HG02970 (cell line): ENCODE data around the gene RAD9A.
"Not testable (repeated sequence)": the region's sequence is repeated elsewhere in the genome, so short reads cannot be mapped to it uniquely, and the experiment has no call there.

Experiments
- ATAC-seq: cut with Tn5 transposase; IDR thresholded peaks from one replicate; pipeline ENCODE4 v1.9.1; 2021; ENCODE audit warnings: mild to moderate bottlenecking, moderate library complexity, moderate number of reproducible peaks; ENCODE audit not compliant: unreplicated experiment, low FRiP score

RAD9A gene

DNA sequence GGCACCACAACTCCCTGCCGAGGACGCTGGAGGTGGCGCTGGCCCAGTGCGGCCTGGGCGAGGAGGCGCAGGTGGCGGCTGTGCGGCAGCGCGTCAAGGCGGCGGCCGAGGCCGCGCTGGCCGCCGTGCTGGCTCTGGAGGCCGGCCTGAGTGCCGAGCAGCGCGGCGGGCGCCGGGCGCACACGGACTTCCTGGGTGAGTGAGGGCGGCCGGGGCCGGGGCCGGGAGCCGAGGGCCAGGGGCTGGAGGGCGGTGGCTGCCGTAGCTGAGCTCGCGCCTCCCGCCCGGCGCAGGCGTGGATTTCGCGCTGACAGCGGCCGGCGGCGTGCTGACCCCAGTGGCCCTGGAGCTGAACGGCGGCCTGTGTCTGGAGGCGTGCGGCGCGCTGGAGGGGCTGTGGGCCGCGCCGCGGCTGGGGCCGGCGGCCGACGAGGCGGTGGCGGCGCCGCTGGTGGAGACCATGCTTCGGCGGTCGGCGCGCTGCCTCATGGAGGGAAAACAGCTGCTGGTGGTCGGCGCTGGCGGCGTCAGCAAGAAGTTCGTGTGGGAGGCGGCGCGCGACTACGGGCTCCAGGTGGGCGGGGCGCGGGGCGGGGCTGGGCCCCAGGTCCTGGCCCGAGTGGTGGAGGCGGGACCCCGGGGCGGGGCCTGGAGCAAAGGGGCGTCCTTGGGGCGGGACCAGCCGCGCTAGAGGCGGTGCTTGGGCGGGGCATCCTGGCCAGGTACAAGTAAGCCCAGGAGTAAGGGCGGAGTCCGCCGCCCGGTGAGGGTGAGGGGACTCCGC is 29.1 kb downstream of the RAD9A start:
- ATAC-seq = peak; percentile 85

DNA sequence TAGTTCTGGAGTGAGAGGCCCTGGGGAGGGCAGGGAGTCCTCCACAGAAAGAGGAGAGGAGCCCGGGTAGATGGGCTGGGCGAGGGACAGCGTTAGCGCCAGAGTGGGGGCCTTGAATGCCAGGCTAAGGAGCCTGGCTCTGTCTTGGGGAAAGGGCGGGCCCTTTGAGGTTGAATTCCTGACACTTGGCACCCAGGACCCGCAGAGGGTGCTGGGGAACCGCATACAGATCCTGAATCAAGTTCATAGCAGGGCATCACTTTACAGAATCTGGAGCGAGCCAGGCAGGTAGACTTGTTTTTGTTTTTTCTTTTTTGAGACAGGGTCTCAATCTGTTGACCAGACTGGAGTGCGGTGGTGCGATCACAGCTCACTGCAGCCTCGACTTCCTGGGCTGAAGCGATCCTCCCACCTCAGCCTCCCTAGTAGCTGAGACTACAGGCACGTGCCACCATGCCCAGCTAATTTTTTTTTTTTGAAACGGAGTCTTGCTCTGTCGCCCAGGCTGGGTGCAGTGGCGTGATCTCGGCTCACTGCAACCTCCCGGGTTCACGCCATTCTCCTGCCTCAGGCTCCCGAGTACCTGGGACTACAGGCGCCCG is 29.7 kb downstream of the RAD9A start:
- no peak for ATAC-seq

- no peak for ATAC-seq
Observed at GRCh38 chr11:67422891-67423290, 31.1 kb downstream of the RAD9A start.

DNA sequence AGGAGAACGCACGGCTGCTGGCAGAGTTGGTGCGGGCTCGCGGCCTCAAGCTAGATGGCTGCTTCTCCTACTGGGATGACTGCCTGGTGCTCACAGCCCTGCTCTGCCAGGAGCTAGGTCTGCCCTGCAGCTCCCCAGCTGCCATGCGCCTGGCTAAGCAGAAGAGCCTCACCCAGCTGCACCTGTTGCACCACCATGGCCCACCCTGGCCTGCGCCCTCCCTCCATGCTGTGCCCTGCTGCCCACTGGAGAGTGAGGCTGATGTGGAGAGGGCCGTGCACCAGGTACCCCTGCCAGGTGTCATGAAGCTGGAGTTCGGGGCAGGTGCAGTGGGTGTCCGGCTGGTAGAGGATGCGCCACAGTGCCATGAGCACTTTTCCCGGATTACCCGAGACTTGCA is 31.7 kb downstream of the RAD9A start:
- ATAC-seq = no peak

GRCh38 chr11:67423891-67424613 is 32.3 kb downstream of the RAD9A start:
- ATAC-seq = no peak

- ATAC-seq = not testable (repeated sequence)
Observed at GRCh38 chr11:67427364-67427859, 35.6 kb downstream of the RAD9A start.

DNA sequence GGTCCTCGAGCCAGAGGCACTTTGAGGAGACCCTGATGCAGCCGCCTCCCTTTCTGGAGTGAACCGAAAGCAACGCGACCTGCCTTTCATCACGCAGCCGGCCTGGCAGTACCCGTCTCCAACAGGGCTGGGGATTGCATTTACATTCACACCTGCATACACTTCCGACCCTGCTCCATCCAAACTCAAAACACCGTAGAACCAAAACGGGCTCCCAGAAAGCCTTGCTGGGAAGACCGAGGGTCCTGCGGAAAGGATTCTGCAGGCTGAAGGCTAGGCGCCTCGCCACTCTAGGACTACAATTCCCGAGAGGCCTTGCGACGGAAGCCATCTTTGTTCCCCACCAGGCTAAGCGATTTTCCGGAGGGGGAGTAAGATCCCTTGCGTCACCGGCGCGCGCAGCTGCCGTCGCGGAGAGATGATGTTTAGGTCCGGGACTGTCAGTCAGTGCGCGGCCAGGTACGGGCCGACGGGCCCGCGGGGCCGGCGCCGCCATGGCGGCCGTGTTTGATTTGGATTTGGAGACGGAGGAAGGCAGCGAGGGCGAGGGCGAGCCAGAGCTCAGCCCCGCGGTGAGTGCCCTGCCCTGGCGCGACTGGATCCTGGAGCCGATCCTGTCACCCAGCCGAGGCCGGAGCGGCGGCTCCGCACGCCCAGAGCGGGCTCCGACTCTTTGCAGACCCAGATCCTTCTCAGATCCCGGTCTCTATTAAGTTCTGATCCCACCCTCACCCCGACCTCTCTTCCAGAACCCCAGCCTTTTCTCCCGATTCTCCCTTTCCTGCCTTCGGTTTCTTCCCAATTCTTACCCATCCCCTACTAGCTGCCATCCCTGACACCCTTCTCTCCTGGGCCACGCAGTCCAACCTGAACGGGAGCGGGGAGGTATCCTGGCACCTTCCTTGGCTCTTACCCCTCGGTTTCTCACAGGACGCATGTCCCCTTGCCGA is 36.5 kb downstream of the RAD9A start, which contains the start of gene RPS6KB2:
TSS of gene RPS6KB2 (plus strand) at position 443 of the 950 bp plus-strand sequence. CDS start at position 495, 52 bp downstream.
- ATAC-seq = peak; percentile 90

GRCh38 chr11:67429038-67429668 is 37.4 kb downstream of the RAD9A start:
- no peak for ATAC-seq

- no peak for ATAC-seq
Observed at GRCh38 chr11:67429722-67430121, 37.9 kb downstream of the RAD9A start.

DNA sequence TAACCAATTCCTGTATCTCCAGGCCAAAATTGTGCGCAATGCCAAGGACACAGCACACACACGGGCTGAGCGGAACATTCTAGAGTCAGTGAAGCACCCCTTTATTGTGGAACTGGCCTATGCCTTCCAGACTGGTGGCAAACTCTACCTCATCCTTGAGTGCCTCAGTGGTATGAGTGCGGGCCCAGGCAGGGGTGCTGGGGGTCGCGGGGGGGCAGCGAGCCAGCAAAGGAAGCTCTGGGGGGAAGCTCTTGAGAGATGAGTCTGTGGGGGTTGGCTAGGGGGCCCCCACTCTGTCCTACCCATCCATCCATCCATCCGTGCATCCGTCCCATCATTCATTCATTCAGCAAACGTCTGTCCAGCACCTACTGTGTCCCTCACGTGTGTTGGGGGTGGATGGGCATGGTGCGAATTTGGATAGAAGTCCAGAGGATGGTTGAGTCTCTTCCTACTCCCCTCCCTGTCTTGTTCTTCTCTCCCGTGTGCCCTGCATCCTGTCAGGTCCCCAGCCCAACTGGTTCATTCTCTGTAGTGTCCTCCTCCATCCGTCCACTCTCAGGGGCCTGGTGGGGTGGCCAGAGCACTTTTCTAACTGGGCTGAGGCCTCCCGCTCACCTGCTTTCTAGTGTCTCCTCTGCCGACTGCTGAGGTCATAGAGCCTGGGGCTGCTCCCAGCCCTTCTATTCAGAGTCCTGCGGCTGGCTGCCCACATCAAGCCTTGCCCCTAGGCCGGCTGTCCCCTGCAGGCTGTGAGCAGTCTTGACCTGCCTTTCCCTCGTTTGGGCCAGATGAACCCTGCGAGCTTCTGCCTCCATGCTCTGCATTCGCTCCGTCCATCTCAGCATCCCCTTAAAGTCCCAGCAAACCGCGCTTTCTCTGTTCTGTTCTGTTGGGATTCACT is 39.8 kb downstream of the RAD9A start:
- no peak for ATAC-seq

DNA sequence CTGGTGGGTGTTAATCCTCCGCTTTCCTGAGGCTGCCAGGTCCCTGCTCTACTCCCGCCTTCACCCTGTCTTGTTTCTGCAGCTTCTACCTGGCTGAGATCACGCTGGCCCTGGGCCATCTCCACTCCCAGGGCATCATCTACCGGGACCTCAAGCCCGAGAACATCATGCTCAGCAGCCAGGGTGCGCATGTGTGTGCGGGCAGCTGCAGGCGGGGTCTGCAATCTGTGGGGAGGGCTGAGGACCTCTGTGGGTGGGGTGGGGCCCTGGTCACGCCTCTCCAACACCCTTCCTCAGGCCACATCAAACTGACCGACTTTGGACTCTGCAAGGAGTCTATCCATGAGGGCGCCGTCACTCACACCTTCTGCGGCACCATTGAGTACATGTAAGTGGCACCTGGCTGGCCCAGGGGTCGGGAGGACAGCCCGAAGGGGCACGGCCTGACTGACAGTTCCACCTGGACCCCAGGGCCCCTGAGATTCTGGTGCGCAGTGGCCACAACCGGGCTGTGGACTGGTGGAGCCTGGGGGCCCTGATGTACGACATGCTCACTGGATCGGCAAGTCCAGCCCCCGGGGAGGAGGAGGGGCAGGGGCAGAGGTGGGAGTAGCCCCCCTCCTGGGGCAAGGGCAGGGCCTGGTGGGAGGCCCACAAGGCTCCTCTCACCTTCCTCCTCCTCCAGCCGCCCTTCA is 41.0 kb downstream of the RAD9A start:
- ATAC-seq = no peak

GRCh38 chr11:67433536-67434394 is 42.0 kb downstream of the RAD9A start:
- ATAC-seq = no peak

- no peak for ATAC-seq
Observed at GRCh38 chr11:67434395-67434881, 42.7 kb downstream of the RAD9A start.

GRCh38 chr11:67435031-67435726 is 43.4 kb downstream of the RAD9A start:
- no peak for ATAC-seq

DNA sequence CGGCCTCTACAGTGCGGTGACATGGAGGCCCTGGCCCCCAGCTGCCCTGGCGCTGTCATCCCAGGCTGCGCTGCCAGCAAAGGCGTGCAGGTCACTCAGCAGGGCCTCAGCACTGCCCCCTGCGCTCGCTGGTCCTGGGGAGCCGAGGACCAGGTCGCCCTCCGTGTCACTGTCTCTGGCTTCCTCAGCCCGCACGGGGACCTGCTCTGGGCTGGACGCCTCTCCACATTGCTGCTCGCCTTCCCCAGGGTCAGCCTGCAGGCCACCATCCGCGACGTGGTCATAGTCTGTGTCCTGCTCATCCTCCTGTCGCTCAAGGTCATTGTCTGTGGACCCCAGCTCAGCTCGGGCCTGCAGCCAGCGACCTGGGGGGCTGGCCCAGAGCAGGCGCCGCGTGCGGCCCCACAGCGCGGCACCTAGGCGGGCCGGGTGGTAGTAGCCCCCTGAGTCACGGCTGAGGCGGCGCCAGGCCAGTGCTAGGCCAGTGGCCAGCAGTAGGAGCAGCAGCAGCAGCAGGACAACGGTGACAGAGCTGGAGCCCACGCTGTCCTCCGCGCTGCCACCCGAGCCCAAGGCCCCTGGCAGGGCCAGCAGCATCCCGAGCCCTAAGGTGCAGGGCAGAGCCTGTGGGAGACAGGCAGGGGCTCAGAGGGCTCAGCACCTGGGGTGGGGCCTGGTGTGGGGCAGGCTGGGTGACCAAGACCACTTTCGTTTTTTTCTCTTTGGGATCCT is 44.1 kb downstream of the RAD9A start:
- ATAC-seq = no peak
